Measurements from ENCODE around the gene VSIR.
A peak's percentile ranks its signal among the peaks of the same experiment; 100 is the strongest.

Gene VSIR

GRCh38 chr10:71773221-71773971 lies at the start of gene VSIR:
TSS of gene VSIR (minus strand) at chr10:71773520. CDS start at chr10:71773439, 81 bp downstream.
- TF ChIP-seq, protein P1, sequence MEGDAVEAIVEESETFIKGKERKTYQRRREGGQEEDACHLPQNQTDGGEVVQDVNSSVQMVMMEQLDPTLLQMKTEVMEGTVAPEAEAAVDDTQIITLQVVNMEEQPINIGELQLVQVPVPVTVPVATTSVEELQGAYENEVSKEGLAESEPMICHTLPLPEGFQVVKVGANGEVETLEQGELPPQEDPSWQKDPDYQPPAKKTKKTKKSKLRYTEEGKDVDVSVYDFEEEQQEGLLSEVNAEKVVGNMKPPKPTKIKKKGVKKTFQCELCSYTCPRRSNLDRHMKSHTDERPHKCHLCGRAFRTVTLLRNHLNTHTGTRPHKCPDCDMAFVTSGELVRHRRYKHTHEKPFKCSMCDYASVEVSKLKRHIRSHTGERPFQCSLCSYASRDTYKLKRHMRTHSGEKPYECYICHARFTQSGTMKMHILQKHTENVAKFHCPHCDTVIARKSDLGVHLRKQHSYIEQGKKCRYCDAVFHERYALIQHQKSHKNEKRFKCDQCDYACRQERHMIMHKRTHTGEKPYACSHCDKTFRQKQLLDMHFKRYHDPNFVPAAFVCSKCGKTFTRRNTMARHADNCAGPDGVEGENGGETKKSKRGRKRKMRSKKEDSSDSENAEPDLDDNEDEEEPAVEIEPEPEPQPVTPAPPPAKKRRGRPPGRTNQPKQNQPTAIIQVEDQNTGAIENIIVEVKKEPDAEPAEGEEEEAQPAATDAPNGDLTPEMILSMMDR (IDR thresholded peaks at IDR 0.05; ENCODE audit: insufficient read depth, low read depth, low read length, missing control alignments) = peak; percentile 45
- H3K4me3 ChIP-seq (ENCODE audit: low read length) = peak within 1 kb of the TSS; percentile 45
- DNase-seq (ENCODE audit: low read depth) = peak; percentile 86

GRCh38 chr10:71821909-71822763 lies 48.8 kb upstream of the VSIR start:
- TF ChIP-seq, protein P1 (IDR thresholded peaks at IDR 0.05; ENCODE audit: insufficient read depth, low read depth, low read length, missing control alignments) = no peak
- no peak for DNase-seq (ENCODE audit: low read depth)
- no peak overlapping the region for H3K4me3 ChIP-seq (ENCODE audit: low read length)

DNA sequence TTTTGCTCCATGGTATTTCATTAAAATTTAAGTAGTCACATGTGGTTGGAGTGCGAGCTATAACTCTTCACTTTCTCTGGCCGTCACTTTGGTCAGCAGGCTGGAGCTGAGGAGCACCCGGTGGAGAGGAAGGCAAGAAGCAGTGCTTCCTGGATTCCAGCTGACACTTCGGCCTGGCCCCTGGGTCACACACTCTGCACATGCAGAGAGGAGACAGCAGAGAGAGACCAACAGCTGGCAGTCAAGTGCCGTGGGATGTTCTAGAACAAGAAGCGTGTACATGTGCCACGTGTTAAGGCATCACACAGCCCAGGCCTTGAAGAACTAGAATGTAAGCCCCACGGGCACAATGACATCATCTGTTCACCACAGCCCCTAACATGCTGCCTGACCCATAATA lies 47.6 kb upstream of the VSIR start:
- no peak for DNase-seq (ENCODE audit: low read depth)
- H3K4me3 ChIP-seq (ENCODE audit: low read length) = no peak overlapping the region
- TF ChIP-seq, protein P1 (IDR thresholded peaks at IDR 0.05; ENCODE audit: insufficient read depth, low read depth, low read length, missing control alignments) = no peak

DNA sequence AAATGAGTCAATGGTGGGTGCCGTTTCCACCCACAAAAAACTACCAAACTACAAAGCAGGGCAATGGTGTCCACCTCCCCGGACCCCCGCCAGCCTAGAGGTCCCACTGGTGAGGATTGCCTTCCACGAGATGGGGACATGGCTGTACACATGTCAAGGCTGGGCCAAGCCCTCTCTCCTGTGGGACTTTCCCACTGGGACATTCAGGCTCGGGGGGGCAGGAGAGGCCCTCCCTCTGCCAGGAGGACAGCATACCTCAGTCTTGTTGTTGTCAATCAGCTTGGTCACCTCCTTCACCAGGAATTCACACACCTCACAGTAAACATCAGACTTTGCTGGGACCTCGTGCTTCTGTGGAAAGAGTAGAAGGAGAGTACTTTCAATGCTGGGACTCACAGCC lies 46.7 kb upstream of the VSIR start:
- TF ChIP-seq, protein P1 (IDR thresholded peaks at IDR 0.05; ENCODE audit: insufficient read depth, low read depth, low read length, missing control alignments) = no peak
- DNase-seq (ENCODE audit: low read depth) = no peak
- H3K4me3 ChIP-seq (ENCODE audit: low read length) = no peak overlapping the region

DNA sequence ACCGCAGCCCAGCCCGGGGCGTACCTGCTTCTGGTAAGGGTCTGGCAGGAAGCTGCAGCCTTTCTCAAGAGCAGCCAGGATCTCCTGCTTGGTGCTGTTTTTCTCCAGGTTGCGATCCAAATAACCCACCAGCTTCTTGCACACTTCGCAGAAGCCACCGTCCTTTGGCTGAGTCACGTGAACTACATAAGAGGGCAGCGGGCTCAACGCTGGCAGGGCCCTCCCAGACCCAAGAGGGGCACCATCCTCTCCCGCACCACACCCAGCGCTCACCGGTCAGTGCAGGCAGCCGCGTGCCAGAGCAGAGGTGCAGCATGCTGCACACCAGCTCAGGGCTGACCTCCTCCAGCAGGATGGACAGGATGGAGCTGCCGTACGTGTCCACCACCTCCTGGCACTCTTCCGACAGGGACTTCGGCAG lies 46.1 kb upstream of the VSIR start:
- no peak overlapping the region for H3K4me3 ChIP-seq (ENCODE audit: low read length)
- TF ChIP-seq, protein P1 (IDR thresholded peaks at IDR 0.05; ENCODE audit: insufficient read depth, low read depth, low read length, missing control alignments) = no peak
- no peak for DNase-seq (ENCODE audit: low read depth)

DNA sequence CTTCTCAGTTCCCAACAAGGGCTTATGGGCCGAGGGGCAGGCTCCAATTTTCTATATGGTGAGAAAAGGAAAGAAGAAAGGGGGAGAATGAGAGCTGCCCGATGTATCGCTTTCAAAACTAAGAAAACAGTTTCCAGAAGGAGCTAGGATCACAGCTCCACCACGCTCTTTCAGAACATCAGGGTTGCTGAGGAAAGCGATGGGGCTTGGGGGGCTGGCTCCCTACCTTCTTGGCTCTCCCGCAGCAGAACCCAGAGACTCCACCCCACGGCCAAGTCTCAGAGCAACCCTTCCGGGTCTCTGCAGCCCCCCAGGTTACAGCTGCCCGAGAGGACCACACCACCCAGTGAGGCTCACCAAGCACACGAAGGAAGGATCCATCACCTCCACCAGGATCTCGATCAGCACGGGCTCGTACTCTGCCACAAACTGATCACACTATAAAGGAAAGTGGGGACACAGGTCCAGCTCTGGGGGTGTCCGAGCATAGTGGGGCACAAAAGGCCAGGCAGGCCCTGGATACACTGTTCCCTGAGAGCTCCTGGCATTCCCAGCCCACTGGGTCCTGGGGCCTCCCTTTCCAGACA lies 45.4 kb upstream of the VSIR start:
- no peak for DNase-seq (ENCODE audit: low read depth)
- H3K4me3 ChIP-seq (ENCODE audit: low read length) = no peak overlapping the region

More for the DNA sequence above, 45.4 kb upstream of the VSIR start:
- TF ChIP-seq, protein P1 (IDR thresholded peaks at IDR 0.05; ENCODE audit: insufficient read depth, low read depth, low read length, missing control alignments) = no peak
